ENCODE results near the gene CMBL. TPM values are rescaled to one million over a fixed set of nuclear protein-coding genes. Genes with fewer than 3 reads are reported as not detected.
A peak's percentile ranks its signal among the peaks of the same experiment; 100 is the strongest.

Gene CMBL
- total RNA-seq, 2 donors from 2014 or later, result 10.4 to 20.5 TPM

GRCh38 chr5:10232386-10232785 lies 75.3 kb downstream of the CMBL start:
- H3K4me1 Mint-ChIP-seq, result peaks cover 6% of the 10 kb centered on the region
- no peaks in the 10 kb centered on the region for H3K4me1 ChIP-seq (ENCODE audit: control insufficient read depth, insufficient read depth, low read length)
- no peak for TF ChIP-seq CTCF (conservative IDR thresholded peaks at IDR 0.05)
- H3K27me3 ChIP-seq (ENCODE audit: control insufficient read depth, insufficient read depth, low read length, poor library complexity, severe bottlenecking), result no peaks in the 10 kb centered on the region
- peaks cover 28% of the 10 kb centered on the region for H3K36me3 ChIP-seq (ENCODE audit: control insufficient read depth, insufficient read depth, low read length)
- H3K36me3 Mint-ChIP-seq (ENCODE audit: low read depth), result peaks cover 20% of the 10 kb centered on the region
- H3K4me3 ChIP-seq (ENCODE audit: low read length), result no peak overlapping the region
- H3K9me3 ChIP-seq (ENCODE audit: control insufficient read depth, low read length), result no peaks in the 10 kb centered on the region
- no peak for DNase-seq
- no peak overlapping the region for H3K27ac ChIP-seq (ENCODE audit: low read depth, low read length)
- H3K27me3 Mint-ChIP-seq (ENCODE audit: insufficient read depth), result no peaks in the 10 kb centered on the region
- no peak overlapping the region for H3K27ac Mint-ChIP-seq
- H3K9ac ChIP-seq (ENCODE audit: extremely low read depth, low read length, poor library complexity, severe bottlenecking), result no peak overlapping the region
- H3K4me3 Mint-ChIP-seq, result no peak overlapping the region
- 89 to 91% methylated on average over 5 to 9 of the region's 9 CpGs for WGBS, 2 experiments (ENCODE audit: insufficient coverage in 1 of 2, insufficient read length in 1 of 2)
- no peaks in the 10 kb centered on the region for H3K9me3 Mint-ChIP-seq

GRCh38 chr5:10229306-10230048 lies 78.2 kb downstream of the CMBL start:
- Histone ChIP-seq H3K36me3 (ENCODE audit: control insufficient read depth, insufficient read depth, low read length) (peaks cover 10% of the 10 kb centered on the region), H3K27me3 (ENCODE audit: control insufficient read depth, insufficient read depth, low read length, poor library complexity, severe bottlenecking) (no peaks in the 10 kb centered on the region), H3K27ac (ENCODE audit: low read depth, low read length) (no peak overlapping the region), H3K9me3 (ENCODE audit: control insufficient read depth, low read length) (peaks cover 2% of the 10 kb centered on the region), H3K4me1 (ENCODE audit: control insufficient read depth, insufficient read depth, low read length) (no peaks in the 10 kb centered on the region), H3K9ac (ENCODE audit: extremely low read depth, low read length, poor library complexity, severe bottlenecking) (no peak overlapping the region), H3K4me3 (ENCODE audit: low read length) (no peak overlapping the region)
- peak; percentile 58 for TF ChIP-seq CTCF (conservative IDR thresholded peaks at IDR 0.05)
- Mint-ChIP-seq H3K4me1 (peaks cover 6% of the 10 kb centered on the region), H3K9me3 (peaks cover 11% of the 10 kb centered on the region), H3K4me3 (no peak overlapping the region), H3K27ac (no peak overlapping the region), H3K27me3 (ENCODE audit: insufficient read depth) (no peaks in the 10 kb centered on the region), H3K36me3 (ENCODE audit: low read depth) (peaks cover 22% of the 10 kb centered on the region)
- WGBS, 2 experiments (ENCODE audit: insufficient coverage in 1 of 2, insufficient read length in 1 of 2), result 91 to 93% methylated on average over 10 to 11 of the region's 11 CpGs
- no peak for DNase-seq

GRCh38 chr5:10228288-10228687 lies 79.4 kb downstream of the CMBL start:
- H3K9me3 ChIP-seq (ENCODE audit: control insufficient read depth, low read length), result peaks cover 8% of the 10 kb centered on the region
- H3K27ac ChIP-seq (ENCODE audit: low read depth, low read length), result no peak overlapping the region
- DNase-seq, result no peak
- H3K9ac ChIP-seq (ENCODE audit: extremely low read depth, low read length, poor library complexity, severe bottlenecking), result no peak overlapping the region
- Mint-ChIP-seq H3K36me3 (ENCODE audit: low read depth) (peaks cover 33% of the 10 kb centered on the region), H3K4me1 (peaks cover 1% of the 10 kb centered on the region), H3K27me3 (ENCODE audit: insufficient read depth) (no peaks in the 10 kb centered on the region), H3K4me3 (no peak overlapping the region), H3K9me3 (peaks cover 22% of the 10 kb centered on the region), H3K27ac (no peak overlapping the region)
- peaks cover 9% of the 10 kb centered on the region for H3K36me3 ChIP-seq (ENCODE audit: control insufficient read depth, insufficient read depth, low read length)
- no peak for TF ChIP-seq CTCF (conservative IDR thresholded peaks at IDR 0.05)
- no peak overlapping the region for H3K4me3 ChIP-seq (ENCODE audit: low read length)
- H3K27me3 ChIP-seq (ENCODE audit: control insufficient read depth, insufficient read depth, low read length, poor library complexity, severe bottlenecking), result no peaks in the 10 kb centered on the region
- no CpG with 5 or more reads among the region's 1 CpG for WGBS, 2 experiments (ENCODE audit: insufficient coverage in 1 of 2, insufficient read length in 1 of 2)
- H3K4me1 ChIP-seq (ENCODE audit: control insufficient read depth, insufficient read depth, low read length), result no peaks in the 10 kb centered on the region

Other genes starting within 250 kb of the CMBL start
- gene ATPSCKMT, start 58.0 kb downstream of the CMBL start, total RNA-seq, result 10 to 100 TPM; 19.2 to 27.7 TPM
- gene CCT5, start 57.6 kb downstream of the CMBL start, total RNA-seq, result 100 to 1,000 TPM; 316 to 356 TPM
- 100 to 1,000 TPM; 149 to 150 TPM for gene MARCHF6, start 45.8 kb upstream of the CMBL start, total RNA-seq
- gene ROPN1L, start 134.0 kb upstream of the CMBL start, total RNA-seq, result under 1 TPM in 1 of 2 donors, not detected in 1; 0.70 TPM